Measurements from ENCODE around the gene SPAG6.

The SPAG6 gene

DNA sequence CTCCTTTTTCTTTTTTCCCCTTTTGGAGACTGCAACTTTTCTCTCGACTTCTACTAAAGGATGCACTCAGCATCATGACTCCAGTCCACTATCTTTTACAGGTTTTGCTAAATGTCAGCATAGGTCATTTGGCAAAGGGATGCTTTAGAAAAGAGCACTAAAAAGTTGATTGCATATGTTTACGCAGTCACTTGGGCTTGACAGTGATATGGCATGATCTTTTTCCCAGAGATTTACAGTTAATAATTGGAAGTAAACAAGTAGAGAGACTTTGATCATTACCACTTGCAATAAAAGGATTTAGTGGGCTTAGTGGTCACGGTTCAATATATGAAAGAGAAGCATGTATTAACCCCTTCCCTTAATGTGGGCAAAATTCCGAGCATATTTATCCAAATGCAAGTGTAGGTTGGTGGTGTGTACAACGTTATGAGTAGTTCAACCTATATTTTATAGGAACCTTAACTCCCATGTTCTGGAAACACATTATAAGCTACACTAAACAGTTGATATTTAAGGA is 22.6 kb upstream of the SPAG6 start:
- FAIRE-seq, result no peak

DNA sequence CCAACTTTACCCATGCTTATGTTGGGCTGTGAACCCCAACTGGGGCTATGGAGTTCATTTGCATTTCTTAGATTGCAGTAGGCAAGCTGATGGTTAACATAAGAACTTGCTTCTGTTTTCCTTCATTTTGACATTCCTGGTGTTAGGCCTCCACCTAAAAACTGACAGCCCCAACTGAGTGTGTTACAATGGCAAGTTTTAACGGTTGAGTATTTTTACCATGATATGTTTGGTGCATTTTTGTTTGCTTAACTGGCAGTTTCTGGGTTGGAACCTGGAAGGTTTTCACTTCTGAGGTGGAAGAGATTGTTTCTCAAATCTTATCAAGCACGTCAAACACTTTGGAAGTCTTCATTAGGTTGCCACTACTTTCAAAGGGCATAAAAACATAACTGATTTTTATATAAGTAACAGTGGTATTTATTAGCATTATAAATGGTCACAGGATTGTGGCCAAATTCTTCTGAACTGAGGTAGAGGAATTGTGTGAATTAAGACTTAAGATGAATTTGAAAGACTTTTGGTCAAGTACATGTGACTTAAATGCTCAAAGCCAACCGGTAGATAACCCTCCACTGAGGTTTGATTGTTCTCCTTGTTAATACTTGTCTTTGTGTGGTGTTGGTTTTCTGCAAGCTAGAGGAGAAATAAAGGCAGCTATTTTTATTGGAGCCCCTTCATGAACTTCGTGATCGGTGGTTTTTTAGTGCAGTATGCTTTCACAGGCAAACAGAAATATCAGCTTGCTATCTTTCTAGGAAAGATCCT is 21.6 kb upstream of the SPAG6 start:
- FAIRE-seq, result no peak

DNA sequence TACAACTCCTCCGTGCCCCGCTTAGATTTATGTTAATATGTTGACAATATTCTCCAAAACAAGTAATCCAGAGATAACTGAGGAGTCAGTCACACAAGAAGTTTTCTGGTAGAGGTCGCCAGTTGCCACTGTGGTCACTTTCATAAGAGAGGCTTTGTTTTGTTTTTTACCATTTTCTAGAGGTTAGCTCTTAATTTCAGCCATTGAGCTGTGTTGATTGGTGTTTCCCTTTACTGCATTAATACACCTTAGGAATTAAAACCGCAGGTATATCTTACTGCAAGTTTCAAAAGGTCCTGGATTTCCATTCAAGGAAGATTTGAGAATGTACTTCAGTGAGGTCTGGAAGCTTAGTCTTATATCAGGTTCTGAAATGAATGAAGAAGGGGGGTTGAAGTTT is 20.9 kb upstream of the SPAG6 start:
- FAIRE-seq, result no peak

DNA sequence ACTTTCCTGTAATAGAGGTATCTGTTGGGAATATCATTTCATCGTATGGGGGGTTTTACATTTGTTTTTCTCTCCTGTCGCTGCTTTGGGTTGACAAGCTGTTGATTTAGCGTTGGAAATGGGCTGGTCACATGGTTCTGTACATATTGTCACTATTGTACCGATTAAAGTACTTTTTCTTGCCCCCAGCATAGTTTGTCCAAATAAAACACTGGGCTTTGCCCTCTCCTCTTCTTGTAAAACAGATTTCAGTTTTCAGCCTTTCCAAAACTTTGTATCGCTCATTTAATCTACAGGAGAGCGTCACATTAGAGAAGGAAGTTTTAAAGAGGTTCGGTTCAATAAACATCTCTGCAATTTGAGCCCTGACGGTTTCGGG is 20.4 kb upstream of the SPAG6 start:
- no peak for FAIRE-seq

DNA sequence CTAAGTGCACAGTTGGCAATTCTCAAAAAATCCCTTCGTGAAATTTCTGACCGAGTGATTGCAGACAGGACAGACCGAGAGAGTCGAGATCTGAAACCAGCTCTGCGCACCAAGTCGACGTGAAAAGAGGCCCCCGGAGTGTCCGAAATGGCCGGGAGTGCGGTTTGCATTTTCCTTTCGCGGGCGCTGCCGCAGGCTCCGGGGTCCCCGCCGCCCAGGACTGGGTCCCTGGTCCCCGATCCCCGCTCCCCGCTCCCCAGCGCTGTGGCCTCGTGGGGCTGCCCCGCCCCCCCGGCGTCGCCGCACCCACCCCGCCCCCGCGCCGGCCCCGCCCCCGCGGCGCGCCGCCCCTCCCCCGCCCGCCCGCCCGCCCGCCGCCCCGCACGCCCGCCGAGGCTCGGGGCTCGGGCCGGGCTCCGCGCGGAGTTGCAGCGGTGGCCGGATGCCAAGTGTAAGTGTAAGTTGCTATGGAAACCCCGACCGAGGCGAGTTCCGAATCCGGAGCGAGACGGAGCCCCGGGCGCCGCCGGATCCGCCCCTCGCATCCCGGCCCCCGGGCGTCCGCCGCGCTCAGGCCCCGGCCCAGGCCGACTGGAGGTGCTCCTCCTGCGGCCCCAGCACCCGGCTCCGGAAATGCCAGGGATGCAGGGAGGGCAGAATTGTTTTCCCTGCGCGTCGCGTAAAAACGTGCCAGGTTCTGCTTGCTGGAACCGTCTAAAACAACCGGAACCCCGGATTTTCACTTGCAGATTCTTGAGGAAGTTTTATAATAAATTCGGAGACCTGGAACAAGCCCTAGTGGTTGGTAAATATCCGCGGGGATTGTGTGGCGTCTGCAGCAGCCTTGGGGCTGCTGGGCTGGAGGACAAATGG is 19.8 kb upstream of the SPAG6 start:
- FAIRE-seq, result no peak

DNA sequence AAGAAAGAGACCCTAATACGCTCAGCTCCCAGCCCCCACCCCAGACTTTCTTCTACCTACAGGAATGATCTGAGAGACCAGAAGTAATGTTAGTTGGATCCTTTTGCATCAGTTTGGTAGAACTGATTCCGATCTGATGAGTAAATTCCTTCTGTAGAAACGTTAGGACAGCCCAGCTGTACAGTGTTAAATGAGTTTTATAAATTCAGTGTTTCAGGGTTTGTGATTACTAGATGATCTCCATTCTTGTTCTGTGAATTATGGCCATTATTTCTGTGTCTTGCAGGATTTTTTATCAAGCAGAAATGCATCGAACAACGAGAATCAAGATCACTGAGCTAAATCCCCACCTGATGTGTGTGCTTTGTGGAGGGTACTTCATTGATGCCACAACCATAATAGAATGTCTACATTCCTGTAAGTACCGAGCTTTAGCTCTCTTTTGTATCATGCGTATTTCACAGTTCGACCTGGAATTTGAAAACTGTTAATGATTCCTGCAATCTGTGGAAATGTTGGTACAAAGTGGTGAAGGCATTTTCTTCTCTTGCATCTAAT is 19.1 kb upstream of the SPAG6 start:
- FAIRE-seq, result no peak

DNA sequence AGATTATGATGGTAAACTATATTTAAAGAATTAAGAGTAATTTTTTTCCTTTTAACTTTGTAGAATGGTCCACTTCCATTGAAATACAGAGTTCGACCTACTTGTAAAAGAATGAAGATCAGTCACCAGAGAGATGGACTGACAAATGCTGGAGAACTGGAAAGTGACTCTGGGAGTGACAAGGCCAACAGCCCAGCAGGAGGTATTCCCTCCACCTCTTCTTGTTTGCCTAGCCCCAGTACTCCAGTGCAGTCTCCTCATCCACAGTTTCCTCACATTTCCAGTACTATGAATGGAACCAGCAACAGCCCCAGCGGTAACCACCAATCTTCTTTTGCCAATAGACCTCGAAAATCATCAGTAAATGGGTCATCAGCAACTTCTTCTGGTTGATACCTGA is 16.1 kb upstream of the SPAG6 start:
- no peak for FAIRE-seq

DNA sequence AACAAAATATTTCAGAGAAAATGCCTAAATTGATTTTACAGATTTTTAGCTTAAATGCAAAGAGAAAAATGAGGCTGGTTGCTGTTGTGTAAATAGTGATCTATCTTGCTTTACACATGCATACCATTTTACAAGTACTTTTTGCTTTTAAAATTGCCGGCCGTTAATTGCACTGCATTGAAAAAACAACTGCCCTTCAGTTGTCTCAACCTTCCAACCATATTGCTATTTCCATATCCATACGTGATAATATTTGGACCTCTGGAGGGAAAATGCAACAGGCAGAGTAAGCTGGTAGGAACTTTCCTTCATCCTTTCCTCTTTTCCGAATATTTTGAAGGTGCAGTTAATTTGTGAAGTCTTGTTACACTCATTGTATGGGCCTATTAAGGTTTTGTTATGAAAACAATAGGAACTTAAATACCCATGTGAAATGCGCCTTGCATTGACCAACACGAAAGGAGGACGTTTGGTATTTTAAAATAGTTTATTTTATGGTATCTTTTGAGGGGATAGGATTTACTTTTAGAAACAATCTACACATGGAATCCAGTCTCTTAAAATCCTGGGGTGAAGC is 13.1 kb upstream of the SPAG6 start:
- FAIRE-seq, result no peak

DNA sequence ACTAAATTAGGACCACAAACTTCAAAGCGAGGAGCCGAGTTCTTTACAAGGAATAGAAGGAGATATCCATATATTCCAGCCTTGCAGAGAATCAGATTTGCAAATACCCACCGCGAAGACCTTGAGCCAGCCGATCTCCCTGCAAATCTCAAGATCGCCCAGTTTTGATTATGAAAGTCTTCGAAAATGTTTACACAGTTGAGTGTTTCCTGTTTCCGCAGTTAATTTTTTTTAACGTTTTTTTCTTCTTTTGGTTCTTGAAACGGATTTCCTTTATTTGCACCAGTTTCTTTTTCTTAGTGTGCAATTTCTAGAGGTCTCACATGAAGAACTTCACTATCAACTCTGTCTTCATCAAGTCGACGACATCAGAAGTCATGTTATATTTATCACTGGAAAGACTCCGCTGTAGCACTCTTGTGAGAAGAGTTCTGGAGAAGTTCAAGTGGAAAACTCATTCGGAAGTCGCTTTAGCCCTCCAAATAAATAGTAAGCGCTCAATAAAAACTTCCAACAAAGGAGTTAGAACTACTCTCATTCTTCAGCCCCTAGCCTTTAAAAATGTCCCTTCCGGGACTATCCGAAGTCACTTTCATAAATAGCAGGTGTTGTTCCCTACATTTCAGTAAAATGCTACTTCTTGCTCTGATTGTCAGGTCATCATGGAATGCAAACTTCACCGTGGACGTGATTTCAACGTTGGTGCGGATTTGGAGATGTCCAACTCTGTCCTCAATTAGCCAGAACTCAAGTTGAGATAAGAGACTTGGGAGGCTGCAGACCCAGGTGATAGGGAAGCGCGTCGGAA is 11.9 kb upstream of the SPAG6 start:
- FAIRE-seq, result no peak

DNA sequence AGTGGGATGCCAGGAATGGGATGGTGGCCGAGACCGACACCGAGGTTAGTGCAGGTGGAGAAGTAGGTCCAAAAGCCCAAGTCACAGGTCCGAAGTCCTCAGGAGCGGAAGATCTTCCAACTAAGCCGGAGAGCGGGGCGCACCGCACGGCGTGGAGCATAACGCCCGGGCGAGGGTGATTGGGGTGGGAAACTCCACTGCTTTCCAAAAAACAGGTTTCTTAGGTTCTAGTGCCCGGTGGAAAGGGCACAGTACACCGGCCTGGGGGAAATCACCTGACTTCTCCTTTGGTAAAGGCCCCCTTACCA is 11.4 kb upstream of the SPAG6 start:
- FAIRE-seq, result no peak

DNA sequence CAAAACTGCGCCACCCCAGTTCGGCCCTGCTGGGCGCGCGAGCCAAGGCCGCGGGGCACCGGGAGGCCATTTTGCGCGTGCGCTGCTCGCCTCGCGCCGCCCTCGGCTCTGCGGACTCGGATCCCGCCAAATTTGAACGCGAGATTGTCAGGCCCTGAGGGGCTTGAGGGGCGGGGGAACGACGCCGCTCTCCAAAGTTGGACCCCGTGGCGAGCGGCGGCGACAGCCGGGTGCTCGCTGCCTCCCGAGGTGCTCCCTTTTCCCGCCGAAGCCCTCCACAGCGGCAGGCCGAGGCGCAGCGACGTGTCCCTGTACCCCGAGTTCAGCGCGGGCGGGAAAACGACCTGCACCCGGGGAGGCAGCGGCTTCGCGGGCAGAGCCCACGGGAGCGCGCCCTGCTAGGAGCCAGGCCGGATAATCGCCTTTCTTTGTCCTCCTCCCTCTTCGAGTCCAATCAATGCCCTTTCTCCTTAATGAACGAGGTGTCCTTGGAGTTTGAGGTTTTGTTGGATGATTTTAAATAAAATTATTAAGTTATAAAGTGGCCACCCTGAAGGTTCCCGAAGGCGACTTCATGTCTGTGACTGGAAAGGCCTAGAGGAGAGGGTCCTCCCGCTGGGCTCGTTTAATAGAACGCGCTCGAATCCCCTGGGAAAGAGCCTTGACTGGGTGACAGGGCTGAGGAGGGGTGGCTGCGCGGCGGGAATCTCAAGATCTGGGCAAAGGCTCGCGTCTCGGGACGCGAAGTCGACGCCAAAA is 10.7 kb upstream of the SPAG6 start:
- no peak for FAIRE-seq

DNA sequence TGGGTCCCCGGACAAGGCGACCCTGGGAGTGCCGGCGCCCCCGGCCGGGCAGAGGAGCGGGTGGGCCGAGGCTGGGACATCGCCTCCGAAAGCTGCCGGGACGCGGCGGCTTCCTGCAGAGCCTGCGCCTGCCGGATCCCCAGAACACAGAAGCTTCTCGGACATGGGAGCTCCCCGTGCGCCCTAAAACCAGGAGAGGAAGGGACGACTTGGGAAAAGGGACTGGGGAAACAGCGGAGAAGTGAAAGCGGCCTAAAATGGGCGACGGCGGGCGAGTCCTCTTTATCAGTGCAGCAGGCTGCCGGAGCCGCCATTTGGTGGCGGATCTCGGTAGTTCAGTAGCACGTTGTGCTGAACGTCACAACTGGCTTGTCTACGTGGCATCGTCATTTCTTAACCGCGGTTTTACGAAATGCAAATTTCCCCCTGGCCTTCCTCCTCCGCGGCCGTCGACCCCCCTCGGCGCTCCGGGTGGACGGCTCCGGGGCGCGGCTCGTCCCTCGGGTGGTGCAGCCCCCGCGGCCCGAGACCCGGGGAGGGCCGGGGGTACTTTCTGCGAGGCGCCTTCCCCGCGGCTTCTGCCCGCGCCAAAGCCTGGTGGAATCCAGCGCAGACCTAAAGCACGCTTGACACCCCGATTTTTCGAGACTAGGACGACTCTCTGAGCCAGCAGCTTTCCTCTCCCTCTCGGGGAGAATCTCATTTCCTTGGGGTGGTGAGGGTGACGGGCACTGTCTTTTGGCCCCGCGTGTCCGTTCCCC is 9.9 kb upstream of the SPAG6 start:
- no peak for FAIRE-seq

DNA sequence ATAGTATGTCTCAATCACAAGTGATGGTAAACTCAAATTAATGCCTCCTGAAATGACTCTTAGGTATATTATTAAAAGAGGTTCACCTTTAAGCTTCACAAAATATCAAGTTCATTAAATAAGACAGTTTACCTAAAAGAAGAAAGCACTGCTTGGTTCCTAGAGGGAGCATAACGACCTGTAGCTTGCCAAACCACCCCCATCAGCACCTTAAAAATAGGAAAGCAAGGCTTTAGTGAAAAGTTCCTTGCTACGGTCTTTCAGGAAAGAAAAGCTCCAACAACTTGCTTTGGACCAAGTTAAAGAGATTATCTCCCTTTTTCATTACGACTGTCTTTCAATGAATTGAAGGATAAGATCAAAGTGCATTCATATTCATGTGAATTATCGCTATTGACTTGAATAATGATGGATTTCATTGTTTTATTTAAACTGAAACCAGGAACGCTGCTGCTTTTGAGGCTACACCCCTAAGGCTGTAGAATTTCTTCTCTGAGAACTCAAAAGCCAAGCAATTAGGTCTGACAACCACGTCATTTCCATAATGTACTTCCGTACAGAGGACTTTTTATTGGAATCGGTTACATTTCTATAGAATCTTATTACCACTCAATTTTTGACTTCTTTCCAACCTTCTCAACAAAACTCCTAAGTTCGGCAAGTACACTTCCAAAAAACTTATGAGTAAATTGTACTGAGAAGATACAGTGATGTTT is 7.0 kb upstream of the SPAG6 start:
- no peak for FAIRE-seq

DNA sequence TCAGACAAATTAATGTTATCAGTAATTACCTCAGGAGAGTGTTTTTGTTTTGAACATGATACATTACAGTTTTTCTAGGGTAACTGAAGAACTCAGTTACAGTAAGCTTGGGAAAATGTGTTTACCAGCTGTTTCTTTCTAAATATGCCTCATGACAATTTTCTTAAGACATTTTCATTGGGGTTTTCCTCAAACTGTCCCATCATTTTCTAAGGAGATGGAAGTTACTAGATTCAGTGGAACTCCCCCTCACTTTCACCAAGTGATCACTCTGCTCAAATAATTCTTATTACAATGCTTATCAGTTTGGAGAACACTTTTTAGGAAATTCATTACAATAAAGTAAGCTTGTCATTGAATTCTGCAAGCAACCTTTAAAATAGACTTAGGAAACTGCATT is 6.4 kb upstream of the SPAG6 start:
- FAIRE-seq, result no peak

DNA sequence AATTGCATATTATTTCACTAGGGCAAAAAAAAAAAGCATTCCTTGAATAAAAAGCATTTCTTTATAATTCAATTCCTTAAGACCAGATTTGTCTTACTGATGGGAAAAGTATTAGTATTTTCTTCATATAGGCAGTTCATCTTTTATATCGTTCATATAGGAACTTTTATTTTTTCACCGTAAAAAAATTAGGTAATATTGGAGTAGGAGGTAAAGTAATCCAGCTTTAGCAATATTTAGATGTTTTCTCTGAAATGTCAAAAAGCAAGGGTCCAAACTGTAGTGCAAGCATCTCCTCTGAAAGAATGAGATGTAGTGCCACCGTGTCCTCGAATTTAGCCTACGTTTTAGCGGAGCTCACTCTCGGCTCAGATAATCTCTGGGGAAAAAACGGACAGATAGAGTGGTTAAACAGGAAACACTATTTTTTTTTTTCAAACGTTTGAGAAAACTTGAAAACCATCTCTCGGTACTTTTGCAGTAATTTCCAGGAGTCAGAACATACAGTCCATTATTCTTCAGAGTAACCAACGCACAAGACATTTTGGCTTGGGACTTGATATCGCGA is 5.5 kb upstream of the SPAG6 start:
- no peak for FAIRE-seq

DNA sequence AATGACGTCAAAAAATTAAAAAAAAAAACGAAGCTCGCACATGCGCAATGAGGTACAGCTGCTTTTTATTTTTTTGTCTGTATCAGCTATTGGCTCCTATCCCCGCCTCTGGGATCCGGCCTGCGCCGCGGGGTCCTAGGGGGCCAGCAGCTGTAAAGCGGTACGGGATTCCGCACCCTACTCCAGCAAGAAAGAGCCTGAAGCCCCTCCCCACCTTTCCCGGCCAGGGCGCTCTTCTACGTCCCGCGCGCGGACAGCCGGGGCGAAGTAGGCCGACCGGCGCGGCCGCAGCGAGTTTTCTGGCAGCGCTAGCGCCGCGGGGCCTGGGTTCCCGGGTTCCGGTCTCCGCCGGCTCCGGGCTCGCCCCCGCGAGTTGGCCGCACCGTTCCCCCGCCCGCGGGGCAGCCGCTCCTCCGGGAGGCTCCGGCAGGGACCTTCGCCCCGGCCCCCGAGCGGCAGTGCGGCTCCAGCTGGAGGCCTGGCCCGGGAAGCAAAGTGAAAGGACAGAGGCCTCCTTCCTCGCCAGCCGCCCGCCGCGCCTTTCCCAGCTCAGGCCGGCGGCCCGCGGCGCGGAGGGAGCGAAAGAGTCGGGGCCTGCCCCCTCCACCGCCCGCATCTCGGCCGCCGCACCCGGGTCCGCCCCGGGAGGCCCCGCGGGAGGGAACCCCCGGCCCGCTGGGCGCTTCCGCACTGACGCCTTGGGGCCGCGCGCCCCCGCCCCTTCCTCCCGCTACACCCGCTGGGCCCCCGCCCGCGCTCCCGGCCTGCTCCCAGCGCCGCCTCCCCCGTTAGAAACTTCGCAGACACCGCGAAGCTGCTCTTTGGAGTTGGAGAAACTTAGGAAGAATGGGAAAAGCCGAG is 4.7 kb upstream of the SPAG6 start:
- no peak for FAIRE-seq

DNA sequence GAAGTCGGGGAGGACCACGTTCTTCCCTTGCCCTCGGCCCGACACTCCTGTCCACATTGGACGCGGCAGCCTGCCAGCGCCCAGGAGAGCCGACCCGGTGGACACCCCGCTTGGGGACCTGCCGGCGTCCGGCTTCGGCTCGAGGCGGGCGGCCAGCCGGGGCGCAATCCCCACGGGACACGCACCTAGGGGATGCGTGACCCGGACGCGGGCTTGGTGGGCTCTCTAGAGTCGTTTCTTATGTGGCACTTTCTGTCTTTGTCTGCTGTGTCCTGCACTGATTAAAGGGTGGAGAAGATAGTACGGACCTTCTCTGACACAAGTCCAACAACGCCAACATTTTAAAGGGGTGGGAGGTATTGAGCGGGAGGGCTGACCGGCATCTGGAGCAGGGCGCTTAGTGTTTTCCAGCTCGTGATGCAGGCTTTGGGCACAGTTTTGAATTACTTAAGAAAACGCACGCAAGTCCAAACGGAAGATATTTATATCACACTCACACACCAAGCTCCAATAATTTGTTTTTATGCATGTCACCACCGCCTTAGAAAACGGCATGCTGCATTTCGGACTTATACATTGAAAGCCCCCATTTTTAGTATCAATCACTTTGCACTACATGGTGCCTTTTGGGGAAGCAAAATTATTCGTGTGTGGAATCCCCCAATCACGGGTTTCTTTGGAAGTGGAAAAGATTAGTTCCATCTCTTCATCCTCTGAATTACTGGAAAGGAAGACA is 3.9 kb upstream of the SPAG6 start:
- FAIRE-seq, result no peak

DNA sequence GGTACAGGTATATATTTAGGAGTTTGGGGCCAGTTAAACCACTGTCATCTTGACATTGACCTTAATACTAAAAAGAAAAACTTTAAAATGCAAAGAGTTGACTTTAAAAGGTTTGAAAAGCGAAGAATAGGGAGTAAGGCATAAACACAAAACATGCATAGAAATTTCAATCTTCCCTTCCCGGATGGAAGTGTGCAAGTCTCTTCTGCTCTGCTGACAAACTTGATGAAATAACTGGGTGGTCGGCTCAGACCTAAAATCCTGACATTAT is 3.4 kb upstream of the SPAG6 start:
- no peak for FAIRE-seq

DNA sequence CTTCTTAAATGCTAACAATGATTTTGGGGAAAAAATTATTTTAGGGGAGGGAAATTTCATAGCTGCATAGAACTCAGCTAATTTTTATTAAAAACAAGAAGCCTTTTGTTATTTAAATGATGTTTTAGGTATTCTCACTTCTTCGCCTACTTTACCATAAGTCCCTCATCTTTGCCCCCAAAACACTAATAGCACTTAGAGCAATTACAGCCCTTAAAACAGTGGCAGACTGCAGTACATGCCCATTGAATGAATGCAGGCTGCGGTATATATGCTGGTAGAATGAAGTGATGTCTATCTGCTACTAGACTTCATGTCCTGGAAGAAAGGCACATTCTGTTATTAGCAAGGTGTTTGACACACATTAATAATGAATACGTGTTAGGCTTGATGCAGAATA is 2.9 kb upstream of the SPAG6 start:
- FAIRE-seq, result no peak
